ENCODE measurements around the gene HIBADH.

The HIBADH gene

DNA sequence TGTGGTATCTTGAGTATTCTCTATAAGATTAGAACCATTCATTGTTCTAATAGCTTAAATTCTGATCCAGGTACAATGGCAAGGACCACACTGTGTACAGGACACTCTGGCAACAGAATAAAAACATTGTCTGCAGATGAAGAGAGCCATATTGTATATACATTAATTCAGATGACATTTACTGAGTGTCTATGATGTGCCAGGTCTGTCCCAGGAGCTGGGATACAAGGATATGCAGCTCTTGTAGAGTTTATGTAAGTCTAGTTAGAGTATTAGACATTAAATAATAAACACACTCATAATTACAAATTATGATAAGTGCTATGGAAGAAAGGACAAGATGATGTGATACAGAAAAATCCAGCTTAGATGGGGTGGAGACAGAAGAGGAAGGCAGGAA, 184.1 kb downstream of the HIBADH start:
- no peak for DNase-seq

DNA sequence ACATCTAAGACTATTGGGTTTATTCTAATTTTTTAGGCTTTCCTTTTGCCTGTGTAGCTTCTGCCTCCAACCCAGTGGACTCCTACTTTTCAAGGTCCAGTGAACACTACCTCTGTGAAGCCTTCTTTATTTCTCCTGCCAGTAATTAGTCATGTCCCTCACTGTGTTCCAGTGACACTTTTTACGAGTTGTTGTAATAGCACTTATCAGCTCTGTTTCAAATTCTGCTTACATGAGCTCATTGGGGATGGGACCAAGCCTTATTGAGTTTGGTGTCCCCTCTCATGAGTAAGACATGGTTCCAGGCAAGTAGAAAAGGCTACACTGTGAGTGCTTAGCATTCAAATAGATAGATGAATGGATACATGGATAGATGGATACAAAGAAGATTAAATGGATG, 184.6 kb downstream of the HIBADH start:
- no peak for DNase-seq

DNA sequence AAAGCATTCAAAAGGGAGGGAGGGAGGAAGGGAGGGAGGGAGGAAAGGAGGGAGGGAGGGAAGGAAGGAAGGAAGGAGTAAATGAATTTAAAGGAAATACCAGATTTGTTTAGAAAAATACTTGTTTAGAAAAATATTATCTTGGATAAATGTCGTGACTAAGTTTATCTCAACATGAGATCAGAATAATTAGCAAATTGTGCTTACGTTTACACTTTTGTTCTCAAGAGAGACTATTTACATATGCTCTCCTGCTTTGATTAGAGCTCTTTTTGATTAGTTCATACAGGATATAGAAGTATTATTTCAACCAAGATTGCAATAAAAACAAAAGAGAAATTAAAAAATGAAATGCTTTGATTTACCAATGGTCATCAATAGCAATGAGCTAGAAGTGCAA, 186.2 kb downstream of the HIBADH start:
- no peak for DNase-seq
